Spleen (tissue), 11 donors: Measurements from ENCODE around the gene BIN2. TPM values are rescaled to one million over a fixed set of nuclear protein-coding genes. Genes with fewer than 3 reads are reported as not detected.
"Not testable (repeated sequence)": the region's sequence is repeated elsewhere in the genome, so short reads cannot be mapped to it uniquely, and the experiment has no call there.

Experiments used
- DNase-seq: peaks from one replicate; pipeline ENCODE4 v3.0.0-alpha.2; 2020
- H3K27ac ChIP-seq, 8 donors: fragments of 200-600 bp; sonication (generic) in 7 of 8; 1 replicate in 4 of 8; 2 replicates in 4 of 8; pipeline versions ENCODE4 v1.5.0 to v1.8.0; 2016 to 2021; ENCODE audit warnings: inconsistent platforms in 4 of 8, mild to moderate bottlenecking in 4 of 8, moderate library complexity in 1 of 8
- H3K27me3 ChIP-seq, 7 donors: fragments of 200-600 bp; sonication (generic) in 6 of 7; replicated peaks in 1 of 7; 1 replicate in 4 of 7; 2 replicates in 3 of 7; pipeline versions ENCODE4 v1.5.0 to v1.8.0; 2016 to 2021; ENCODE audit warnings: inconsistent platforms in 3 of 7, mild to moderate bottlenecking in 1 of 7
- H3K36me3 ChIP-seq, 6 donors: fragments of 200-600 bp; sonication (generic) in 5 of 6; 1 replicate in 4 of 6; 2 replicates in 2 of 6; pipeline versions ENCODE4 v1.5.0 to v1.8.0; 2016 to 2021; ENCODE audit warnings: inconsistent platforms in 2 of 6
- H3K4me1 ChIP-seq, 6 donors: fragments of 200-600 bp; sonication (generic) in 5 of 6; 1 replicate in 3 of 6; 2 replicates in 3 of 6; pipeline versions ENCODE4 v1.5.0 to v1.8.0; 2016 to 2021; ENCODE audit warnings: inconsistent platforms in 3 of 6
- H3K4me3 ChIP-seq, 8 donors: fragments of 200-600 bp; sonication (generic) in 7 of 8; 1 replicate in 4 of 8; 2 replicates in 4 of 8; pipeline versions ENCODE4 v1.5.0 to v1.8.0; 2016 to 2021; ENCODE audit warnings: inconsistent platforms in 4 of 8, mild to moderate bottlenecking in 4 of 8, moderate library complexity in 2 of 8
- H3K9me3 ChIP-seq, 8 donors: fragments of 200-600 bp; sonication (generic) in 7 of 8; 1 replicate in 4 of 8; 2 replicates in 4 of 8; pipeline versions ENCODE4 v1.5.0 to v1.8.0; 2016 to 2021; ENCODE audit warnings: inconsistent platforms in 4 of 8
- CTCF ChIP-seq, 11 experiments: fragments of 200-600 bp in 7 of 11; fragments of 450-650 bp in 4 of 11; sonication (generic) in 4 of 11; IDR thresholded peaks in 8 of 11; conservative IDR thresholded peaks in 3 of 11; 1 replicate in 7 of 11; 2 replicates in 4 of 11; pipeline versions ENCODE4 v1.4.0 to v1.8.0; 2016 to 2021; ENCODE audit warnings: antibody characterized with exemption in 11 of 11, inconsistent platforms in 4 of 11, mild to moderate bottlenecking in 1 of 11
- POLR2A ChIP-seq, 3 donors: fragments of 450-650 bp; IDR thresholded peaks; one replicate each; pipeline ENCODE4 v1.5.1; 2017; ENCODE audit warnings: antibody characterized with exemption in 3 of 3, mild to moderate bottlenecking in 1 of 3
- POLR2AphosphoS5 ChIP-seq, 3 donors: sonication (generic); formaldehyde crosslinking; IDR thresholded peaks; one replicate each; pipeline ENCODE4 v1.5.1; 2017; ENCODE audit warnings: antibody characterized with exemption in 3 of 3
- WGBS, 5 donors: extraction: QIAGEN DNeasy Blood & Tissue Kit in 3 of 5; methylation state at CpG; one replicate each; pipeline versions ENCODE4 v1.1.5 to v1.1.7; 2013 to 2018; 5-methylcytosine and 5-hydroxymethylcytosine counted together
- intact Hi-C: fragments of 100-400 bp; cut with DNase I; formaldehyde crosslinking; loops from one replicate; pipeline ENCODE4 v1.15.0; 2023; ENCODE audit warnings: low total_unique reads
- polyA plus RNA-seq, 3 donors: library from polyadenylated mRNA; stranded (reverse); fragments of 200-250 nt; gene quantifications; one replicate each; pipeline ENCODE4 v1.2.1, GENCODE V29; 2013
- total RNA-seq, 7 donors: library from RNA; depleted of rRNA in 3 of 7; stranded (reverse); fragments of >200 nt in 3 of 7; fragmentation: NEBNext Ultra II Directional in 4 of 7; extraction: Animal tissue kit (Norgen Biotek cat#: 25700) in 4 of 7; gene quantifications; one replicate each; pipeline versions ENCODE4 v1.1.0 to v1.2.1, GENCODE V29; 2016 to 2021
- donor health status: healthy with polysubstance abuse.
- donor health status: DM: no; HTN: no; CAD: no; lungs with moderate emphysema.
- donor health status: DM: no; HTN: no; CAD: no.
- donor health status: Bipolar disorder and iron deficiency.
- donor health status: healthy.
- donor health status: DM: no; HTN: no; CAD: no.
- donor health status: DM: yes; HTN: yes; CAD: no.

BIN2 gene
- total and polyA plus RNA-seq, 10 donors = 23.3 to 116 (median 80.3) TPM

GRCh38 chr12:51263341-51263740 is 60.6 kb downstream of the BIN2 start:
- TF ChIP-seq POLR2AphosphoS5 (IDR thresholded peaks at IDR 0.05) = no peak
- TF ChIP-seq CTCF (IDR thresholded peaks at IDR 0.05 in 8 of 11, conservative IDR thresholded peaks at IDR 0.05 in 3 of 11) = no peak
- TF ChIP-seq POLR2A (IDR thresholded peaks at IDR 0.05) = no peak
- Histone ChIP-seq H3K36me3 (no peaks in the 10 kb centered on the region), H3K27me3 (no peaks in the 10 kb centered on the region), H3K9me3 (no peaks in the 10 kb centered on the region), H3K4me3 (no peak overlapping the region), H3K27ac (peak overlapping the region in 6 of 8 donors; percentile 39 to 65 (median 48)), H3K4me1 (peaks cover 0 to 35% (median 18%) of the 10 kb centered on the region in 6 donors)
- 94 to 99% (median 97%) methylated on average over 3 of the region's 3 CpGs for WGBS, 5 donors
- DNase-seq = no peak
- intact Hi-C loops = loop anchor here (5.0 kb wide), 1 partner anchor 79 kb away; no protein-coding TSS in a partner anchor

GRCh38 chr12:51262758-51263177 is 61.2 kb downstream of the BIN2 start:
- 43 to 64% (median 49%) methylated on average over 7 of the region's 7 CpGs for WGBS, 5 donors
- TF ChIP-seq POLR2AphosphoS5 (IDR thresholded peaks at IDR 0.05) (peak in 1 of 3 donors; percentile 45), CTCF (IDR thresholded peaks at IDR 0.05 in 8 of 11, conservative IDR thresholded peaks at IDR 0.05 in 3 of 11) (peak in 9 of 11 experiments; percentile 6 to 56 (median 39)), POLR2A (IDR thresholded peaks at IDR 0.05) (no peak)
- no peaks in the 10 kb centered on the region for H3K9me3 ChIP-seq
- no peaks in the 10 kb centered on the region for H3K36me3 ChIP-seq
- H3K4me1 ChIP-seq = peaks cover 0 to 30% (median 13%) of the 10 kb centered on the region in 6 donors
- peak overlapping the region in 6 of 8 donors; percentile 39 to 65 (median 48) for H3K27ac ChIP-seq
- no peak overlapping the region for H3K4me3 ChIP-seq
- intact Hi-C loops = loop anchor here (5.0 kb wide), 1 partner anchor 80 kb away; no protein-coding TSS in a partner anchor
- DNase-seq = peak; percentile 82
- no peaks in the 10 kb centered on the region for H3K27me3 ChIP-seq

GRCh38 chr12:51259600-51259999 is 64.4 kb downstream of the BIN2 start:
- H3K4me3 ChIP-seq, H3K27me3 ChIP-seq, intact Hi-C loops, H3K27ac ChIP-seq, DNase-seq, H3K9me3 ChIP-seq, H3K36me3 ChIP-seq: not testable (repeated sequence)
- H3K4me1 ChIP-seq = peaks cover 0 to 18% (median 4%) of the 10 kb centered on the region in 6 donors
- 94 to 100% (median 96%) methylated on average over 1 of the region's 1 CpG for WGBS, 5 donors

GRCh38 chr12:51254536-51254935 is 69.4 kb downstream of the BIN2 start:
- Histone ChIP-seq H3K27ac (no peak overlapping the region), H3K36me3 (peaks cover 0 to 13% (median 0%) of the 10 kb centered on the region in 6 donors), H3K27me3 (no peaks in the 10 kb centered on the region), H3K4me3 (no peak overlapping the region), H3K4me1 (peaks cover 0 to 11% (median 2%) of the 10 kb centered on the region in 6 donors), H3K9me3 (no peaks in the 10 kb centered on the region)
- peak; percentile 4 for DNase-seq
- 75 to 79% (median 78%) methylated on average over 4 of the region's 4 CpGs for WGBS, 5 donors
- intact Hi-C loops = no loop called here
- TF ChIP-seq POLR2A (IDR thresholded peaks at IDR 0.05) = no peak
- no peak for TF ChIP-seq CTCF (IDR thresholded peaks at IDR 0.05 in 8 of 11, conservative IDR thresholded peaks at IDR 0.05 in 3 of 11)
- no peak for TF ChIP-seq POLR2AphosphoS5 (IDR thresholded peaks at IDR 0.05)
